Ishikawa (cell line): ENCODE data around the gene TIAM1.

Experiments used
- CEBPB ChIP-seq: IDR thresholded peaks from 2 replicates; pipeline ENCODE4 v1.6.1; 2012
- CREB1 ChIP-seq: IDR thresholded peaks from 2 replicates; pipeline ENCODE4 v1.6.1; 2012; ENCODE audit warnings: low read depth
- EGR1 ChIP-seq: IDR thresholded peaks from 2 replicates; pipeline ENCODE4 v1.6.1; 2012
- EP300 ChIP-seq: IDR thresholded peaks from 2 replicates; pipeline ENCODE4 v1.6.1; 2012; ENCODE audit warnings: borderline replicate concordance
- FOXM1 ChIP-seq: IDR thresholded peaks from 2 replicates; pipeline ENCODE4 v1.6.1; 2012; ENCODE audit warnings: low read depth, borderline replicate concordance
- MAX ChIP-seq: IDR thresholded peaks from 2 replicates; pipeline ENCODE4 v1.6.1; 2012
- NFIC ChIP-seq: IDR thresholded peaks from 2 replicates; pipeline ENCODE4 v1.6.1; 2012
- RAD21 ChIP-seq: IDR thresholded peaks from 2 replicates; pipeline ENCODE4 v1.6.1; 2012; ENCODE audit warnings: low read depth
- REST ChIP-seq: IDR thresholded peaks from 2 replicates; pipeline ENCODE4 v1.6.1; 2012; ENCODE audit warnings: low read depth, mild to moderate bottlenecking
- TAF1 ChIP-seq: IDR thresholded peaks from 2 replicates; pipeline ENCODE4 v1.6.1; 2012; ENCODE audit warnings: low read depth, mild to moderate bottlenecking
- TCF12 ChIP-seq: IDR thresholded peaks from 2 replicates; pipeline ENCODE4 v1.6.1; 2012; ENCODE audit warnings: low read depth
- TEAD4 ChIP-seq: IDR thresholded peaks from 2 replicates; pipeline ENCODE4 v1.6.1; 2012
- USF1 ChIP-seq: IDR thresholded peaks from 2 replicates; pipeline ENCODE4 v1.6.1; 2012
- YY1 ChIP-seq: IDR thresholded peaks from 2 replicates; pipeline ENCODE4 v1.6.1; 2012; ENCODE audit warnings: low read depth
- ZBTB7A ChIP-seq: IDR thresholded peaks from 2 replicates; pipeline ENCODE4 v1.6.1; 2012; ENCODE audit warnings: low read depth

TIAM1 gene

GRCh38 chr21:31110430-31110829 is 233.6 kb downstream of the TIAM1 start:
- TF ChIP-seq NFIC = peak; percentile 23; the same call in 1 of the 2 replicates
- TF ChIP-seq MAX = no peak
- TF ChIP-seq ZBTB7A = no peak

- TF ChIP-seq YY1 (no peak), TAF1 (no peak), TEAD4 (no peak), TCF12 (no peak), CEBPB (no peak), REST (no peak), USF1 (no peak), EGR1 (no peak), MAX (no peak), CREB1 (no peak), EP300 (no peak), FOXM1 (no peak), ZBTB7A (no peak), RAD21 (no peak), NFIC (no peak)
These were observed 236.2 kb downstream of the TIAM1 start for GRCh38 chr21:31107871-31108270.

GRCh38 chr21:31107176-31107785 is 236.8 kb downstream of the TIAM1 start:
- no peak for TF ChIP-seq EP300
- no peak for TF ChIP-seq MAX
- TF ChIP-seq USF1 = no peak
- TF ChIP-seq FOXM1 = no peak
- TF ChIP-seq TAF1 = no peak
- TF ChIP-seq NFIC = no peak
- no peak for TF ChIP-seq TCF12
- TF ChIP-seq REST = no peak
- no peak for TF ChIP-seq YY1
- TF ChIP-seq EGR1 = no peak

GRCh38 chr21:31103571-31104265 is 240.3 kb downstream of the TIAM1 start:
- TF ChIP-seq MAX (no peak), NFIC (no peak), USF1 (no peak), EGR1 (no peak), FOXM1 (no peak), EP300 (no peak), YY1 (no peak), CEBPB (no peak), TCF12 (no peak), TAF1 (no peak), REST (no peak), CREB1 (no peak), RAD21 (no peak), TEAD4 (no peak), ZBTB7A (no peak)
